Gastrocnemius medialis (tissue), 4 donors: Measurements from ENCODE around the gene PRPS2. TPM values are rescaled to one million over a fixed set of nuclear protein-coding genes. Genes with fewer than 3 reads are reported as not detected.

Experiments used
- ATAC-seq, 2 donors: fragments of 150-250 bp; one replicate each; pipeline ENCODE4 v1.9.1; 2016
- DNase-seq, 2 donors: peaks; one replicate each; pipeline ENCODE4 v3.0.0-alpha.2; 2019
- H3K27ac ChIP-seq, 4 donors: fragments of 200-600 bp; sonication (generic); 1 replicate in 1 of 4; 2 replicates in 3 of 4; pipeline ENCODE4 v1.5.1; 2016 to 2018; ENCODE audit warnings: mild to moderate bottlenecking in 2 of 4, moderate library complexity in 1 of 4
- H3K27me3 ChIP-seq, 3 donors: fragments of 200-600 bp; sonication (generic) in 2 of 3; 1 replicate in 1 of 3; 2 replicates in 2 of 3; pipeline versions ENCODE4 v1.5.1 to v1.6.0; 2016 to 2019; ENCODE audit warnings: mild to moderate bottlenecking in 1 of 3, moderate library complexity in 1 of 3
- H3K36me3 ChIP-seq, 2 donors: fragments of 200-600 bp; sonication (generic) in 1 of 2; one replicate each; pipeline ENCODE4 v1.5.1; 2017 to 2018
- H3K4me1 ChIP-seq, 2 donors: fragments of 200-600 bp; sonication (generic) in 1 of 2; one replicate each; pipeline ENCODE4 v1.5.1; 2016 to 2017; ENCODE audit warnings: mild to moderate bottlenecking in 2 of 2
- H3K4me3 ChIP-seq, 4 donors: fragments of 200-600 bp; sonication (generic) in 3 of 4; 1 replicate in 1 of 4; 2 replicates in 3 of 4; pipeline ENCODE4 v1.5.1; 2016 to 2019; ENCODE audit warnings: mild to moderate bottlenecking in 2 of 4
- H3K9me3 ChIP-seq, 3 donors: fragments of 200-600 bp; sonication (generic) in 2 of 3; 1 replicate in 1 of 3; 2 replicates in 2 of 3; pipeline ENCODE4 v1.5.1; 2016 to 2019
- POLR2A ChIP-seq, 2 donors: fragments of 450-650 bp; IDR thresholded peaks; one replicate each; pipeline ENCODE4 v1.6.1; 2017; ENCODE audit warnings: antibody characterized with exemption in 2 of 2, mild to moderate bottlenecking in 2 of 2, moderate library complexity in 2 of 2
- in situ Hi-C, 4 donors: fragments of 200-750 bp; cut with MboI; loops; one replicate each; pipeline versions ENCODE4 v1.15.0 to v1.8.0; 2017; ENCODE audit warnings: low sequenced_read_pairs in 4 of 4
- intact Hi-C: fragments of 100-400 bp; cut with DNase I; formaldehyde crosslinking; loops from one replicate; pipeline ENCODE4 v1.15.1; 2023; ENCODE audit warnings: low total_unique reads
- total RNA-seq, 4 donors: library from RNA; depleted of rRNA; stranded (reverse); fragments of >200 nt; gene quantifications; one replicate each; pipeline versions ENCODE4 v1.1.0 to v1.2.3, GENCODE V29; 2016
- TF ChIP-seq, protein P1 (sequence below), 5 experiments: fragments of 450-650 bp in 3 of 5; fragments of 200-600 bp in 2 of 5; sonication (generic) in 2 of 5; IDR thresholded peaks in 4 of 5; conservative IDR thresholded peaks in 1 of 5; 1 replicate in 4 of 5; 2 replicates in 1 of 5; pipeline ENCODE4 v1.5.1; 2016 to 2019; ENCODE audit warnings: antibody characterized with exemption in 5 of 5, mild to moderate bottlenecking in 3 of 5, moderate library complexity in 3 of 5

PRPS2 gene
- total RNA-seq, 4 donors from 2014 or later = 0.73 to 1.9 (median 1.3) TPM

DNA sequence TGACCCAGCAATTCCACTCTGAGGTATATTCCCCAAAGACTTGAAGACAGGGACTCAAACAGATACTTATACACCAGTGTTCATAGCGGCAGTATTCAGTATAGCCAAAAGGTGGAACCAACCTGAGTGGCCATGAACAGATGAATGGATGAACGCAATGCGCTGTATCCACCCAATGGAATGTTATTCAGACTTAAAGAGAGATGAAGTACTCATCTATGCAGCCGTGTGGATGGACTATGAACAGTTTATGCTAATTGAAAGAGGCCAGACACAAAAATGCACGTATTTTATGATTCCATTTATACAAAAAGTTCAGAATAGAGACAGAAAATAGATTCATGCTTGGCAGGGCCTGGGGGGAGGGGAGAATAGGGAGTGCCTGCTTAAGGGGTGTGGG is 26.3 kb downstream of the PRPS2 start:
- Histone ChIP-seq H3K4me1 (no peaks in the 10 kb centered on the region), H3K36me3 (no peaks in the 10 kb centered on the region), H3K27me3 (no peaks in the 10 kb centered on the region), H3K9me3 (no peaks in the 10 kb centered on the region), H3K27ac (no peak overlapping the region), H3K4me3 (no peak overlapping the region)
- ATAC-seq = no peak
- in situ Hi-C loops (no loop called here), intact Hi-C loops (no loop called here)
- no peak for DNase-seq
- TF ChIP-seq POLR2A (IDR thresholded peaks at IDR 0.05) = no peak
- TF ChIP-seq, protein P1, sequence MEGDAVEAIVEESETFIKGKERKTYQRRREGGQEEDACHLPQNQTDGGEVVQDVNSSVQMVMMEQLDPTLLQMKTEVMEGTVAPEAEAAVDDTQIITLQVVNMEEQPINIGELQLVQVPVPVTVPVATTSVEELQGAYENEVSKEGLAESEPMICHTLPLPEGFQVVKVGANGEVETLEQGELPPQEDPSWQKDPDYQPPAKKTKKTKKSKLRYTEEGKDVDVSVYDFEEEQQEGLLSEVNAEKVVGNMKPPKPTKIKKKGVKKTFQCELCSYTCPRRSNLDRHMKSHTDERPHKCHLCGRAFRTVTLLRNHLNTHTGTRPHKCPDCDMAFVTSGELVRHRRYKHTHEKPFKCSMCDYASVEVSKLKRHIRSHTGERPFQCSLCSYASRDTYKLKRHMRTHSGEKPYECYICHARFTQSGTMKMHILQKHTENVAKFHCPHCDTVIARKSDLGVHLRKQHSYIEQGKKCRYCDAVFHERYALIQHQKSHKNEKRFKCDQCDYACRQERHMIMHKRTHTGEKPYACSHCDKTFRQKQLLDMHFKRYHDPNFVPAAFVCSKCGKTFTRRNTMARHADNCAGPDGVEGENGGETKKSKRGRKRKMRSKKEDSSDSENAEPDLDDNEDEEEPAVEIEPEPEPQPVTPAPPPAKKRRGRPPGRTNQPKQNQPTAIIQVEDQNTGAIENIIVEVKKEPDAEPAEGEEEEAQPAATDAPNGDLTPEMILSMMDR (IDR thresholded peaks at IDR 0.05 in 4 of 5, conservative IDR thresholded peaks at IDR 0.05 in 1 of 5) = no peak

DNA sequence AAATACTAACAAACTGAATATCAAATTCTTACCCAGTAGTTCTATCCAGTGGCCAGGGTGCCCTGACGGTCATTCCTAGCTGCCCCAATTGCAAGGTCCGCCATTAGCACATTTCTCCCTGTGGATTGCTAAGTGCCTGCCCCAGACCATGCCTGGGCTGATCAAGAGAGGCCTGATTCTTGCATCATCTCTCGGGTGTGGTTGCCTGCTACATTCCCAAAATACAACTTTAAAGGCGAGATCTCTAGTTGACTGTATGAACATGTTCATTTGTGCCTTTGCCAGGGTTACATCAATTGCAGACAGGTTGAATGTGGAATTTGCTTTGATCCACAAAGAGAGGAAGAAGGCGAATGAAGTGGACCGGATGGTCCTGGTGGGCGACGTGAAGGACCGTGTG is 28.0 kb downstream of the PRPS2 start:
- no peak for DNase-seq
- TF ChIP-seq POLR2A (IDR thresholded peaks at IDR 0.05) = no peak
- TF ChIP-seq, protein P1 (IDR thresholded peaks at IDR 0.05 in 4 of 5, conservative IDR thresholded peaks at IDR 0.05 in 1 of 5) = no peak
- intact Hi-C loops = no loop called here
- in situ Hi-C loops = no loop called here
- Histone ChIP-seq H3K9me3 (no peaks in the 10 kb centered on the region), H3K36me3 (no peaks in the 10 kb centered on the region), H3K27me3 (no peaks in the 10 kb centered on the region), H3K4me3 (no peak overlapping the region), H3K4me1 (no peaks in the 10 kb centered on the region), H3K27ac (no peak overlapping the region)
- no peak for ATAC-seq

DNA sequence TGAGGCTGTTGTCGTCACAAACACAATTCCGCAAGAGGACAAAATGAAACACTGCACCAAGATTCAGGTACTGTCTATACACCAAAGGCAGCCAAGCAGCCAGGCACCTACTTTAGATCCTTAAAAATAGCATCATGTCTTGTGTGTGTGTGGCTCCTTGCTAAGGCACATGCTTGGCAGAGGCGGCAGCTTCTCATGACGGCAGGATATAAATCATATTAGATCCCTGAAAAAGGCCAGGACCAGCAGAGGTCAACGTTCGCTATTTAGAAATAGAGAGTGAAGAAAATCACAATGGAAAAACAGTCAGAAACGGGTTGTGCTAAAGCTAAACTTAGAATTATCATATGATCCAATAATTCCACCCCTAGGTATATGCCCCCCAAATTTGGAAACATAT is 29.5 kb downstream of the PRPS2 start:
- Histone ChIP-seq H3K36me3 (no peaks in the 10 kb centered on the region), H3K27ac (no peak overlapping the region), H3K27me3 (no peaks in the 10 kb centered on the region), H3K4me3 (no peak overlapping the region), H3K4me1 (no peaks in the 10 kb centered on the region), H3K9me3 (no peaks in the 10 kb centered on the region)
- in situ Hi-C loops = no loop called here
- intact Hi-C loops = no loop called here
- DNase-seq (no peak), ATAC-seq (no peak)
- TF ChIP-seq, protein P1 (IDR thresholded peaks at IDR 0.05 in 4 of 5, conservative IDR thresholded peaks at IDR 0.05 in 1 of 5) = no peak
- no peak for TF ChIP-seq POLR2A (IDR thresholded peaks at IDR 0.05)

DNA sequence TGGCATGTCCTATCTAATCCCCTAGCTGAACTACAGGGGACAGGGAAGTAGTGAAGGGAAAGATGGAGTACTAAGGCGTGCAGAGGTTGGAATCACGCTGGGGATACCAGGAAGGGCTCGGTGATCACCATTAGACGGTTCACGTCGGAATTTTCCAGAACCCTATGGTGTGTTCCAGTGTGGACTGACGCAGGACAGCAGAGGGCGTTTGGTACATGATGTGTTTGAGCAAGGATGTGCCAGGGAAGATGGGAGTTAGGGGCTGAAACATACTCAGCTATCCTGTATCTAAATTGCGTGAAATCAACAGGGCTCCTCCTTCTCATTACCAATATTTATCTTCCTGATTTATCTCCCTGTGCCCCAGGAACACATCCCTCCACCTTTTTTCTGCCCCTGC is 33.7 kb downstream of the PRPS2 start:
- TF ChIP-seq, protein P1 (IDR thresholded peaks at IDR 0.05 in 4 of 5, conservative IDR thresholded peaks at IDR 0.05 in 1 of 5) = no peak
- TF ChIP-seq POLR2A (IDR thresholded peaks at IDR 0.05) = no peak
- in situ Hi-C loops (no loop called here), intact Hi-C loops (no loop called here)
- H3K27ac ChIP-seq = no peak overlapping the region
- H3K27me3 ChIP-seq = no peaks in the 10 kb centered on the region
- H3K4me3 ChIP-seq = no peak overlapping the region
- no peaks in the 10 kb centered on the region for H3K4me1 ChIP-seq
- H3K9me3 ChIP-seq = no peaks in the 10 kb centered on the region
- H3K36me3 ChIP-seq = no peaks in the 10 kb centered on the region
- no peak for ATAC-seq
- DNase-seq = no peak

DNA sequence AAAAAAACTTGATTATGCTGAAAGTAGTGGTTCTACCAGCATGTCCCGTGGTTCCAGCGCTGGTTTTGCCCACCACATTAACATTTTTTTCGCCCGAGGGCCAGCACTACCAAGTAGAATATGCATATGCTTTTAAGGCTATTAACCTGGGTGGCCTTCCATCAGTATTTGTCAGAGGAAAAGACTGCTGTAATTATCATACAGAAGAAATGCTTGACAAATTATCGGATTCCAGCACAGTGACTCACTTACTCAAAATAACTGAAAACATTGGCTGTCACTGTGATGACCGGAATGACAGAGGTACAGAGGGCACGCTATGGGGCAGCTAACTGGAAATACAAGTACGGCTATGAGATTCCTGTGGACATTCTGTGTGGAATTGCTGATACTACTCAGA is 34.6 kb downstream of the PRPS2 start:
- in situ Hi-C loops (no loop called here), intact Hi-C loops (no loop called here)
- no peak for TF ChIP-seq POLR2A (IDR thresholded peaks at IDR 0.05)
- TF ChIP-seq, protein P1 (IDR thresholded peaks at IDR 0.05 in 4 of 5, conservative IDR thresholded peaks at IDR 0.05 in 1 of 5) = no peak
- no peak overlapping the region for H3K27ac ChIP-seq
- H3K9me3 ChIP-seq = no peaks in the 10 kb centered on the region
- H3K27me3 ChIP-seq = no peaks in the 10 kb centered on the region
- DNase-seq = no peak
- H3K4me1 ChIP-seq = no peaks in the 10 kb centered on the region
- H3K4me3 ChIP-seq = no peak overlapping the region
- no peak for ATAC-seq
- H3K36me3 ChIP-seq = no peaks in the 10 kb centered on the region
